Stimulated activated CD8-positive, alpha-beta memory T cell treated with anti-CD3 and anti-CD28 coated beads, Interleukin-12 subunit alpha, Interleukin-12 subunit beta, amount 100 ng/mL, for 24 hours (primary cell): Measurements from ENCODE around the gene KIF13A.
"Not testable (repeated sequence)": the region's sequence is repeated elsewhere in the genome, so short reads cannot be mapped to it uniquely, and the experiment has no call there.

ENCODE experiments used
- DNase-seq: peaks from one replicate; pipeline ENCODE4 v3.0.0-alpha.2; 2020; ENCODE audit errors: extremely low read depth

KIF13A gene

GRCh38 chr6:17987447-17987696, at the start of gene KIF13A:
Gene KIF13A, minus strand, starts transcription at chr6:17987635. Its CDS starts 172 bp downstream, at chr6:17987463.
- no peak for DNase-seq

DNA sequence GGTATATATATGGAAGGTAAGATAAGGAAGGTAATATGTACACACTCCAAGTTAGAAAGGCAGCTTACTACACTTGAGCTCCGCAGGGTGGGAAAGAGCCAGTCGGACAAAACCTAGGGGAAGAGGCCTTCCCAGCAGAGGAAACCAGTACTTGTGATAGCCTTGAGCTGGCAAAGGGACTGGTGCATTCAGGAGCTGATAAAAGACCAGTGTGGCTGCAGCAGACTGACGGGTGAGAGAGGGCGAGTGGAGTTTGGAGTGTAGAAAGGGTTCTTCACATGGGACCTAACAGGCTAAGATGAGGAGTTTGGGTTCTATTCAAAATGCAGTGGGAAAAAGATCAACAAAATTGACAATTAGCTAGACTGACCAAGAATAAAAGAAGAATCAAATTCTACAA, 49.3 kb upstream of the KIF13A start:
- no peak for DNase-seq

- DNase-seq, result no peak
Measured at GRCh38 chr6:18035330-18035854, 48.0 kb upstream of the KIF13A start.

DNA sequence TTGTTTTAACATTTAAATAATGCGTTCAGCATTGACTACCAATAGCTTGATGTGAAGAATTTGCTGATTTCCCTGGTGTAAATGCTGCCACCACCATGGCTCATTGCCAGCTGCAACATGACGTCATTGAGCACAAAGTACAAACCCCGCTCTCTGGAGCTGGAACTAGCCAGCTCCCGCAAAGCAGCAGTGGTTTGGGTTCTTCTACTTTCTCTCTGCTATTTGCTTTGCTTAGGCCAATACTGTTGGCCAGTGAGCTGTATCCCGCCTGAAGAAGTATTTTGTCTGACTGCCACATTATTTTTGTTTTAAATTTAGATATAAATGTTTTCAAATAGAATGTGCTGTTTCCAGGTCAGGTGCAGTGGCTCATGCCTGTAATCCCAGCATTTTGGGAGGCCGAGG, 47.4 kb upstream of the KIF13A start:
- DNase-seq, result no peak

DNA sequence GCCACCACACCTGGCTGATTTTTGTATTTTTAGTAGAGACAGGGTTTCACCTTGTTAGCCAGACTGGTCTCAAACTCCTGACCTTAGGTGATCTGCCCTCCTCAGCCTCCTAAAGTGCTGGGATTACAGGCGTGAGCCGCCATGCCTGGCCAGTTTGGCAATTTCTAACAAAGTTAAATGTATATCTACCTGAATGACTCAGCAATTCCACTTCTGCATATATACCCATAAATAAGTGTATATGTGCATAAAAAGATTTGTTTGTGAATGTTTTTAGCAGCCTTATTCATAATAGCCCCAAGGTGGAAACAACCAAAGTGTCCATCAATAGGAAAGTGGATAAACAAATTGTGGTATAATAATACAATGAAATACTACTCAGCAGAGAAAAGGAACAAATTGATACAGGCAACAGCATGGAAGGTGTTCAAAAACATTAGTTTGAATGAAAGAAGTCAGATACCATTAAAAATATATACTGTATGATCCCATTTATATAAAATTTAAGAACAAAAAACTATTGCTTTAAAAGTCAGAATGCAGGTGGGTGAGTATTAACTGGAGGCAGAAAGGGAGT, 44.3 kb upstream of the KIF13A start:
- DNase-seq, result no peak

DNA sequence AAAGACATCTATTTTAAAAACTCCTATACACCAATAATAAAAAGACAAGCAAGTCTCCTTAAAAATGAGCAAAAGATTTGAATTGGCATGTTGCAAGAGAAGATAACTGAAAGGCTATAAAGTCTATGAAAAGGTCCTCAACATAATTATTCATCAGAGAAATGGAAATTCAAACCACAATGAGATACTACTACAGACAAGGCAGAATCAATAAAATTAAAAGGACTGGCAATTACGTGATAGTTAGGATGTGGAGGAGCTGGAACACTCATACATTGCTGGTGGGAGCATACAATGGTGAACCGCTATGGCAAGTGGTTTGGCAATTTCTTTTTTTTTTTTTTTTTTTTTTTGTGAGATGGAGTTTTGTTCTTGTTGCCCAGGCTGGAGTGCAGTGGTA, 43.8 kb upstream of the KIF13A start:
- DNase-seq, result no peak

GRCh38 chr6:18028332-18028731, 40.9 kb upstream of the KIF13A start:
- DNase-seq, result no peak

- DNase-seq, result no peak
Measured at GRCh38 chr6:18025596-18025995, 38.2 kb upstream of the KIF13A start.

GRCh38 chr6:18024876-18025275, 37.4 kb upstream of the KIF13A start:
- no peak for DNase-seq

DNA sequence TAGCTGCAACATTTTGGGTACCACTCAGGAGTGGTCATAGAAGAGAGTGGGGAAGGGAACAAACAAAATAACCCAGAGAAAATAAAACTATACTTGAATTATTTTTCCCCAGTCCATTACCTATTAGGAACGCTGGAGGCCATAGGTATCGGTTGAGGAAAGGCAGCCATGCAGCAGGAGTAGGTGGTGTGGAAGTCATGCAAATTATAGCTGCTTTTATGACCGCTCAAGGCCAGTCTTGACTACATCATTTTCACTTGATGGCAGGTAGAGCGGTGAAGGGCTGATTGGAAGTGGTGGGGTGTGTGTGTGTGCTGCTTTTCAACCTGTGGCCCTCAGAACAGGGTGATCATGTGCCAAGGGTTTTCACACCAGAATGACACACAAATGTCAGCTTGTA, 36.5 kb upstream of the KIF13A start:
- no peak for DNase-seq

DNA sequence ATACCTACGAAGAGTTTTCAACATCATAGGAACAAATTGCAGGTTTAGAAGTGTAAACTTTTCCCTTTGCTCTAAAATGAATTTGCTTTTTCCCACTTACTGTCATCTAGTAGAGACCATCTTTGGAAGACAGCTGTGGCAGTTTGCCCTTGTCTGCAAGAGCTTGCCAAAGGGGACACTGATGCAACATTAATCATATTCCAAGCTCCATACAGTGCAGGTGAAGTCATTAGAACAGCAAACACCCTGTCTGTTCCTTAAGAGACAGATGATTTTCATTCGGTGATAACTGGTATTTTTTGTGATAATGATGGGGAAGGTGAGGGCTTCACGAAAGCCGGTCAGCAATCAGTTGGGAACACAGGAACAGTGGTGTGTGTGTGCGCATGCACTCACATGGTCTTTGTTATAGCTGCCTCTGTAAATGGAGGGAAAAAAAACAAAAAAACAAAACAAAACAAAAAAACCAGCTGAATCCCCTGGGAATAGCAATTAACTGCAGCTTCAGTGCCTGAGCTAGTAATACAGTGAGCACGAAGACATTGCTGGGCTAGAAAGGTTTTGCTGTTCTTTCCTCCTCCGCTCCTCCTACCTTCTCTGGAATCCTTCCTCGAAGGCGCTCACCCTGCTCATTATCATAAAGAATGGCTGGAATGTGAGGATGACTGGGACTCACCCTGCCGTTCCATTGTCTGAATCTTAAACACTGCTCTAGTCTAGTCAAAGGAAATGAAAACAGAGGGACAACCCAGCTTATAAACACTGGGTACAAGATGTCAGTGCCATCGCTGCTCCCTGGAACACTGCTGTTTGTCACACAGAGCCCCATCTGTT, 35.2 kb upstream of the KIF13A start:
- DNase-seq, result no peak

DNA sequence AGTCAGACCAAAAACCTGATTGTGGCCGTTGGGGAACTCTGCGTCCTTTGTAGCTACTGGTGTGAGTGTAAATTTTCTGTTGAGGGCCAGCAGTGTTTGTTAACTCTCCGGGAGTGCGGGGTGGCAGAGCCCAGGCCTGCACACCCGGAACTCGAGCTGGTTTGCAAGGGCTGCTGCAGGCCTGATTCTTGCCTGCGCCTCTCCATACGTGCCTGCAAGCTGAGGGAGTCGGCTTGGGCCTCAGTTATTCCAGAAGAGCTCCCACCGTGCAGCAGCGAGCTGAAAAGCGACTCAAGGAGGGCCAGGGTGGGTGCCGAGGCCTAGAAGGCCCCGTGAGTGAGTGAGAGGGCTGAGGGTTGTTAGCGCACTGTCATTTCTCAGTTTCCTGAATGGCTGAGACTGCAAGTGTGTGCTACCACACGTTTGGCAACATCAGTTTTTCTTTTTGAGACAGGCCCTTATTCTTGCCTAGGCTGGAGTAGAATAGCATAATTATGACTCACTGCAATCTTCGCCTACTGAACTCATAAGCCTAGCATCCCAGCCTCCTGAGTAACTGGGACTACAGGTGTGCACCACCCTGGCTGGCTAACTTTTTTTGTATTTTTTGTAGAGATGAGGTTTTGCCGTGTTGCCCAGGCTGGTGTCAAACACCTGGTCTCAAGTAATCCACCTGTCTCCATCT, 33.9 kb upstream of the KIF13A start:
- no peak for DNase-seq

- DNase-seq, result not testable (repeated sequence)
Measured at GRCh38 chr6:18020545-18020944, 33.1 kb upstream of the KIF13A start.

DNA sequence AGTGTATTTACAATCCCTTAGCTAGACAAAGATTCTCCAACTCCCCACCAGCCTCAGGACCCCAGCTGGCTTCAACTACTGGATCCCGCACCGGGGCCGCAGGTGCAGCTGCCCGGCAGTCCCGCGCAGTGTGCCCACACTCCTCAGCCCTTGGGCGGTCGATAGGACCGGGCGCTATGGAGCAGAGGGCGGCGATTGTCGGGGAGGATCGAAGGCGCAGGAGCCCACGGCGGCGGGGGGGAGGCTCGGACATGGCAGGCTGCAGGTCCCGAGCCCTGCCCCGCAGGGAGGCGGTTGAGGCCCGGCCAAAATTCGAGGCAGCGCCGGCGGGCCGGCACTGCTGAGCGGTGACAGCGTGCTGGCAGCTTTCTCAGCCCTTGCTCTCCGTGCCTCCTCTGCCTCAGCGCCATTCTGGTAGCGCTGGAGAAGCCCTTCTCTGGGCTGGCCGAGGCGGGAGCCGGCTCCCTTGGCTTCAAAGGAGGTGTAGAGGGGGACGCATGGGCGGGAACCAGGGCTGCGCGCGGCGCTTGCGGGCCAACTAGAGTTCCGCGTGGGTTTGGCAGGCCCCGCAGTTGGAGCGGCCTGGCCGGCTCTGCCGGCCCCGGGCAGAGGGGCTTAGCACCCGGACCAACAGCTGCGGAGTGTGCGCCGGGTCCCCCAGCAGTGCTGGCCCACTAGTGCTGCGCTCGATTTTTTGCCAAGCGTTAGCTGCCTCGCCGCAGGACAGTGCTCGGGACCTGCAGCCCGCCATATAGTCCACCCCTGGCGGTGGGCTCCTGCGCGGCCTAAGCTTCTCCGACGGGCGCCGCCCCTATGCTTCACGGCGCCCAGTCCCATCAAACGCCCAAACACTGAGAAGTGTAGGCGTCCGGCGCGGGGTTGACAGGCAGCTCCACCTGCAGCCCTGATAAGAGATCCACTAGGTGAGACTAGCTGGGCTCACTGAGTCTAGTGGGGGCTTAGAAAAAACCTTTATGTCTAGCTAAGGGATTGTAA, 32.4 kb upstream of the KIF13A start:
- no peak for DNase-seq

DNA sequence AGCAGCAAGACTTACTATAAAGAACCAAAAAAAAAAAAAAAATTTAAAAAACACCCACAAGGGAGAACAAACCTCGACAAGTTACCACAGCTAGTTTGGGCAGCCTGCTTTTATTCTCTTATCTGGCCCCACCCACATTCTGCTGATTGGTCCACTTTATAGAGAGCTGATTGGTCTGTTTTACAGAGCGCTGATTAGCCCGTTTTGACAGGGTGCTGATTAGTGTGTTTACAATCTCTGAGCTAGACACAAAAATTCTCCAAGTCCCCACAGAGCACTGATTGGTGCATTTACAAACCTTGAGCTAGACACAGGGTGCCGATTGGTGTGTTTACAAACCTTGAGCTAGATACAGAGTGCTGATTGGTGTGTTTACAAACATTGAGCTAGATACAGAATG, 31.7 kb upstream of the KIF13A start:
- DNase-seq, result not testable (repeated sequence)

- DNase-seq, result no peak
Measured at GRCh38 chr6:18016698-18017097, 29.3 kb upstream of the KIF13A start.

GRCh38 chr6:18016133-18016532, 28.7 kb upstream of the KIF13A start:
- no peak for DNase-seq

- no peak for DNase-seq
Measured at GRCh38 chr6:18011287-18011686, 23.9 kb upstream of the KIF13A start.

DNA sequence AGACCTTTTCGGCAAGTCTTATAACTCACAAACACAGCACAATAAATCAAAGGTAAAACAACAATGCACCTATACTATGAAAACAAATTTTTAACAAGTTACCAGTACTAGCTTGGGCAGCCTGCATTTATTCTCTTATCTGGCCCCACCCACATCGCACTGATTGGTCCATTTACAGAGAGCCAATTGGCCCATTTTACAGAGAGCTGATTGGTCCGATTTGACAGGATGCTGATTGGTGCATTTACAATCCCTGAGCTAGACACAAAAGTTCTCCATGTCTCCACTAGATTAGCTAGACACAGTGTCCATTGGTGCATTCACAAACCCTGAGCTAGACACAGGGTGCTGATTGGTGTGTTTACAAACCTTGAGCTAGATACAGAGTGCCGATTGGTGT, 23.1 kb upstream of the KIF13A start:
- not testable (repeated sequence) for DNase-seq

- no peak for DNase-seq
Measured at GRCh38 chr6:18004256-18004985, 17.0 kb upstream of the KIF13A start.

- no peak for DNase-seq
Measured at GRCh38 chr6:17999425-17999824, 12.0 kb upstream of the KIF13A start.
